T-helper 2 cell treated with Interferon-gamma antibody and Interleukin-4, amounts not matched to agents 5 μg/mL and 100 μg/mL, for 36 hours (primary cell): ENCODE data around the gene GOLGA8S.
"Not testable (repeated sequence)": the region's sequence is repeated elsewhere in the genome, so short reads cannot be mapped to it uniquely, and the experiment has no call there.

Experiments used
- DNase-seq: peaks from one replicate; pipeline ENCODE4 v3.0.0; 2021; ENCODE audit warnings: low spot score
- H3K27ac Mint-ChIP-seq: one replicate; pipeline ENCODE4 v1.8.0; 2021; ENCODE audit warnings: mild to moderate bottlenecking, mixed read lengths
- H3K27me3 Mint-ChIP-seq: one replicate; pipeline ENCODE4 v1.8.0; 2021; ENCODE audit warnings: low read depth, mixed read lengths
- H3K36me3 Mint-ChIP-seq: one replicate; pipeline ENCODE4 v1.8.0; 2021; ENCODE audit warnings: low read depth, mixed read lengths
- H3K4me1 Mint-ChIP-seq: one replicate; pipeline ENCODE4 v1.8.0; 2021; ENCODE audit warnings: low read depth, mixed read lengths
- H3K4me3 Mint-ChIP-seq: one replicate; pipeline ENCODE4 v1.8.0; 2022; ENCODE audit warnings: mild to moderate bottlenecking, moderate library complexity, mixed read lengths
- H3K9me3 Mint-ChIP-seq: one replicate; pipeline ENCODE4 v1.8.0; 2021; ENCODE audit warnings: mixed read lengths

The GOLGA8S gene

DNA sequence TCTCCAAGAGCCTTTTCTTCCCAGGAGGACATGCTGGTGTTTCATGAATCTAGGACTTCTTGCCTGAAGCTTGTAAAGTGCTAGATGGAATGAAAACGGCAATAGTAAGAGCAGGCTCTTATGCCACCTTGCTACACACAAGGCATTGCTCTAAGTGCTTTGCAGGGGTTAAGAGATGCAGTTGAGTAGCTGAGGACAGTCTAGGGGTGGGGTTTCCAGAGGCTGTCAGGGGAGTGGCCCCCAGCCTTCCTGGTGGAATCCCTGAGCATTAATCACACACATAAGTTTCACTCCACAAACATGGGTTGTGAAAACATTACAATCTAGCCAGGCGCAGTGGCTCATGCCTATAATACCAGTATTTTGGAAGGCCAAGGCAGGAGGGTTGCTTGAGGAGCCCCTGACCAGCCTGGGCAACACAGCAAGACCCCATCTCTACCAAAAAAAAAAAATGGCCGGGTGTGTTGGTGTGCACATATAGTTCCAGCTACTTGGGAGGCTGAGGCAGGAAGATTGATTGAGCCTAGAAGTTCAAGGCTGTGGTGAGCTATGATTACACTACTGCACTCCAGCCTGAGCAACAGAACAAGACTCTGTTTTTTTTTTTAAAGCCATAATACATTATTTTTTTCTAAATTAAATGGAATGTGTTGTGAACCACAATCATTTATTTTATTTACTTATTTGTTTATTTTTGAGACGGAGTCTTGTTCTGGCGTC is 58.5 kb downstream of the GOLGA8S start:
- not testable (repeated sequence) for H3K9me3 Mint-ChIP-seq, H3K27ac Mint-ChIP-seq, DNase-seq, H3K27me3 Mint-ChIP-seq, H3K36me3 Mint-ChIP-seq, H3K4me3 Mint-ChIP-seq, H3K4me1 Mint-ChIP-seq
